Neuronal stem cell (in vitro differentiated cells): ENCODE results near the gene SPAG8.

ENCODE experiments used
- DNase-seq: peaks from one replicate; pipeline ENCODE4 v3.0.0-alpha.2; 2013; ENCODE audit warnings: low spot score
- H2AFZ ChIP-seq: one replicate; pipeline ENCODE4 v1.6.1; 2013; ENCODE audit warnings: mild to moderate bottlenecking, low read length, inconsistent platforms
- H2AK5ac ChIP-seq: 2 replicates; pipeline ENCODE4 v1.6.1; 2013; ENCODE audit warnings: low read depth, mild to moderate bottlenecking, inconsistent platforms, low read length, moderate library complexity, mixed read lengths
- H2BK120ac ChIP-seq: 2 replicates; pipeline ENCODE4 v1.6.1; 2013; ENCODE audit warnings: low read depth, mild to moderate bottlenecking, inconsistent platforms, low read length, moderate library complexity, mixed read lengths
- H2BK12ac ChIP-seq: one replicate; pipeline ENCODE4 v1.6.1; 2013; ENCODE audit warnings: low read length, inconsistent platforms
- H2BK15ac ChIP-seq: 2 replicates; pipeline ENCODE4 v1.6.1; 2013; ENCODE audit warnings: mild to moderate bottlenecking, low read length, inconsistent platforms, mixed read lengths
- H2BK5ac ChIP-seq: one replicate; pipeline ENCODE4 v1.6.1; 2013; ENCODE audit warnings: inconsistent platforms, mild to moderate bottlenecking, low read length, moderate library complexity
- H3K14ac ChIP-seq: one replicate; pipeline ENCODE4 v1.6.1; 2013; ENCODE audit warnings: low read length, inconsistent platforms
- H3K18ac ChIP-seq: 2 replicates; pipeline ENCODE4 v1.6.1; 2013; ENCODE audit warnings: low read length, inconsistent platforms
- H3K23ac ChIP-seq: 2 replicates; pipeline ENCODE4 v1.6.1; 2013; ENCODE audit warnings: low read depth, mild to moderate bottlenecking, mixed read lengths, low read length, inconsistent platforms; ENCODE audit not compliant: poor library complexity
- H3K27ac ChIP-seq: replicated peaks from 3 replicates; pipeline ENCODE4 v1.5.1; 2013; ENCODE audit warnings: low read length, inconsistent platforms
- H3K27me3 ChIP-seq, 3 experiments: 2 replicates each; pipeline ENCODE4 v1.6.1; 2013; ENCODE audit warnings: low read length in 3 of 3, mild to moderate bottlenecking in 2 of 3, inconsistent platforms in 1 of 3, low read depth in 1 of 3, mixed read lengths in 1 of 3, moderate library complexity in 1 of 3; ENCODE audit not compliant: control insufficient read depth in 3 of 3, insufficient read depth in 3 of 3
- H3K36me3 ChIP-seq, 2 donors: replicated peaks in 1 of 2; 2 replicates each; pipeline ENCODE4 v1.6.1; 2013; ENCODE audit warnings: low read length in 2 of 2; ENCODE audit not compliant: control insufficient read depth in 2 of 2, insufficient read depth in 2 of 2
- H3K4ac ChIP-seq: 2 replicates; pipeline ENCODE4 v1.6.1; 2013; ENCODE audit warnings: inconsistent platforms, mild to moderate bottlenecking, low read length, moderate library complexity
- H3K4me1 ChIP-seq, 2 donors: 1 replicate in 1 of 2; 2 replicates in 1 of 2; pipeline ENCODE4 v1.6.1; 2013; ENCODE audit warnings: low read length in 2 of 2, low read depth in 1 of 2; ENCODE audit not compliant: control insufficient read depth in 2 of 2, insufficient read depth in 1 of 2
- H3K4me2 ChIP-seq: one replicate; pipeline ENCODE4 v1.6.1; 2013; ENCODE audit warnings: mild to moderate bottlenecking, low read length, inconsistent platforms; ENCODE audit not compliant: insufficient read depth, poor library complexity, severe bottlenecking
- H3K4me3 ChIP-seq, 2 donors: 2 replicates each; pipeline ENCODE4 v1.5.1; 2013; ENCODE audit warnings: low read length in 2 of 2, mild to moderate bottlenecking in 2 of 2, inconsistent platforms in 1 of 2, moderate library complexity in 1 of 2
- H3K79me1 ChIP-seq: one replicate; pipeline ENCODE4 v1.6.1; 2013; ENCODE audit warnings: low read depth, mild to moderate bottlenecking, inconsistent platforms, low read length, moderate library complexity
- H3K9ac ChIP-seq: one replicate; pipeline ENCODE4 v1.6.1; 2013; ENCODE audit warnings: mild to moderate bottlenecking, low read depth, low read length, inconsistent platforms; ENCODE audit not compliant: poor library complexity
- H3K9me3 ChIP-seq, 2 donors: replicated peaks in 1 of 2; 2 replicates each; pipeline versions ENCODE3 to v1.6.1; 2013; ENCODE audit warnings: low read length in 2 of 2, mild to moderate bottlenecking in 2 of 2, inconsistent platforms in 1 of 2, low read depth in 1 of 2, mixed read lengths in 1 of 2, moderate library complexity in 1 of 2; ENCODE audit not compliant: control insufficient read depth in 2 of 2, insufficient read depth in 1 of 2
- H4K8ac ChIP-seq: one replicate; pipeline ENCODE4 v1.6.1; 2013; ENCODE audit warnings: low read depth, mild to moderate bottlenecking, inconsistent platforms, low read length, moderate library complexity
- H4K91ac ChIP-seq: one replicate; pipeline ENCODE4 v1.6.1; 2013; ENCODE audit warnings: low read length, low read depth, mild to moderate bottlenecking, inconsistent platforms; ENCODE audit not compliant: poor library complexity
- WGBS, 2 donors: extraction: QIAGEN DNeasy Blood & Tissue Kit; methylation state at CpG; one replicate each; pipeline ENCODE4 v1.1.7; 2013; ENCODE audit warnings: missing lambda C conversion rate in 2 of 2, mixed read lengths in 1 of 2; ENCODE audit not compliant: insufficient read length in 2 of 2, insufficient replicate concordance in 1 of 2; ENCODE audit errors: extremely low coverage in 2 of 2; 5-methylcytosine and 5-hydroxymethylcytosine counted together

The SPAG8 gene

DNA sequence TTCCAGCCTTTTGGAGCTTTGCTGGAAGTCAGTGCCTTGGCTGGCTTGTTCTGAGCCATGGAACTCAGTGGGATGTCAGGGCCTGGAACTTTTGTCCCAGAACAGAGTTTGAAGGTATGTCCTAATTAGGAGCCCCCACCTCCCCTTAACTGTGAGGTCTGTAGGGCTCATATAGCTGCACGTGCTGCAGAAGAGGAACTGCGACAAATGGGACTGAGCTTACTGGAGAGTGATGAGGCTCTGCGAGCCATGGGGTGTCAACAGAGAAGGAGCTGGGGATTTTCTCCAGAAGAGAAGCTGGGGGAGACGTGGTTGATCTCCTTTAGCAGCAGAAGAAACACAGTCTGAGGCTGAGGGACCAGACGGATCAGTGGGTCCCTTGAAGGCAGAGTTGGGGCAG, 27.9 kb upstream of the SPAG8 start:
- no peak overlapping the region for H3K9ac ChIP-seq
- peaks cover 2 to 24% of the 10 kb centered on the region in 2 donors for H3K36me3 ChIP-seq
- H4K8ac ChIP-seq = no peak overlapping the region
- H2BK120ac ChIP-seq = no peak overlapping the region
- H2AFZ ChIP-seq = no peak overlapping the region
- H3K4me1 ChIP-seq = no peaks in the 10 kb centered on the region
- no peak overlapping the region for H3K4me2 ChIP-seq
- no peak overlapping the region for H3K23ac ChIP-seq
- H3K4ac ChIP-seq = no peak overlapping the region
- H3K14ac ChIP-seq = no peak overlapping the region
- no peaks in the 10 kb centered on the region for H3K27me3 ChIP-seq
- H2AK5ac ChIP-seq = no peak overlapping the region
- H2BK15ac ChIP-seq = no peak overlapping the region
- no peaks in the 10 kb centered on the region for H3K9me3 ChIP-seq
- WGBS, 2 donors = no CpG with 5 or more reads among the region's 5 CpGs
- H2BK12ac ChIP-seq = no peak overlapping the region
- DNase-seq = no peak
- H3K27ac ChIP-seq = no peak overlapping the region
- H4K91ac ChIP-seq = no peak overlapping the region
- no peaks in the 10 kb centered on the region for H3K79me1 ChIP-seq
- H3K4me3 ChIP-seq = no peak overlapping the region
- no peak overlapping the region for H2BK5ac ChIP-seq
- H3K18ac ChIP-seq = no peak overlapping the region

DNA sequence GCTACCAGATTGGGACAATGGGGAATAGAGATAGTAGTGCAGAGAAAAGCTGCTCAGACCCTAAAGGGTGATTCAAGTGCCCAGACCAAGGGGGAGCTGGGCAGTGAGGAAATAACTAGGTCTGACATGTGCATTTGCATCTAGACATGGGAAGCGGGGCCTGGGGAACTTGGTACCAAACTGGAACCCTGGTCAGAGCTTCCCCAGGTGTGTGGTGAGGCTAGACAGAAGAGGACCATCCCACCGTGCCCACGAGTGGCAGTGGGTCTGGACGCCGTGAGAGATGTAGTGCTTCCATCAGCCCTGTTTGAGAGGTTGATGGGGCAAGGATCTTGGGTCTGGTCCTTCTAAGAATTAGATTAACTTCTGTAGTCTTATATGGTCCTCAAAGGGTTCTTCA, 24.5 kb upstream of the SPAG8 start:
- no peak overlapping the region for H3K4ac ChIP-seq
- H2BK12ac ChIP-seq = no peak overlapping the region
- H3K18ac ChIP-seq = no peak overlapping the region
- H3K36me3 ChIP-seq = peaks cover 4 to 15% of the 10 kb centered on the region in 2 donors
- H2AFZ ChIP-seq = no peak overlapping the region
- H3K27me3 ChIP-seq = no peaks in the 10 kb centered on the region
- no peak overlapping the region for H2BK120ac ChIP-seq
- no peak overlapping the region for H3K14ac ChIP-seq
- no peak overlapping the region for H3K23ac ChIP-seq
- no peak overlapping the region for H4K8ac ChIP-seq
- no peak overlapping the region for H2BK5ac ChIP-seq
- no peak for DNase-seq
- no peak overlapping the region for H2BK15ac ChIP-seq
- H3K4me3 ChIP-seq = no peak overlapping the region
- no peak overlapping the region for H3K9ac ChIP-seq
- WGBS, 2 donors = no CpG with 5 or more reads among the region's 5 CpGs
- no peaks in the 10 kb centered on the region for H3K9me3 ChIP-seq
- no peak overlapping the region for H4K91ac ChIP-seq
- no peak overlapping the region for H3K27ac ChIP-seq
- H3K4me1 ChIP-seq = peaks cover 0 to 5% of the 10 kb centered on the region in 2 donors
- no peak overlapping the region for H3K4me2 ChIP-seq
- H2AK5ac ChIP-seq = no peak overlapping the region
- no peaks in the 10 kb centered on the region for H3K79me1 ChIP-seq

DNA sequence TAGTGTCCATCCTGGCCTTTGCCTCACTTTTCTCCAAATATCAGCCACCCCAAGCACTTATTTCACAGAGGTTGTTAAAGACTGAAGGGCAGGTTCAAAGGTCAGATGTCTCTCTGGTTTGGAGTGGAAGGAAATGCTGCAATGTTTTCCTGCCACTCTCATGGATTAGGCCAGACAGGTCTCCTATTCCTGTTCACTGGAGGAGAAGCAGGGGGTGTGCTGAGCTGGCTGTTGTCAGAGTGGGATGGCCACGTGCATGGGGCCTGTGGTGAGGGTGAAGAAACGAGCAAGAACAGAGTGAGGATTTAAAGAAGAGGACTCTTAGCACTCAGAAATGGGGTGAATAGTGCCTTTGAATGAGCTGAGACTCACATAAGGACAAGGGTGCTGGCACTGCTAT, 23.7 kb upstream of the SPAG8 start:
- no peak overlapping the region for H2BK15ac ChIP-seq
- no peak overlapping the region for H2AK5ac ChIP-seq
- no peak overlapping the region for H3K23ac ChIP-seq
- H2BK120ac ChIP-seq = no peak overlapping the region
- H3K4me2 ChIP-seq = no peak overlapping the region
- no peak overlapping the region for H3K27ac ChIP-seq
- H3K36me3 ChIP-seq = peaks cover 4 to 10% of the 10 kb centered on the region in 2 donors
- H4K91ac ChIP-seq = no peak overlapping the region
- H3K4me1 ChIP-seq = peaks cover 0 to 5% of the 10 kb centered on the region in 2 donors
- H3K4ac ChIP-seq = no peak overlapping the region
- WGBS, 2 donors = no CpG with 5 or more reads among the region's 2 CpGs
- no peak overlapping the region for H4K8ac ChIP-seq
- H3K9me3 ChIP-seq = no peaks in the 10 kb centered on the region
- no peak overlapping the region for H3K4me3 ChIP-seq
- H2BK5ac ChIP-seq = no peak overlapping the region
- H3K14ac ChIP-seq = no peak overlapping the region
- DNase-seq = no peak
- no peak overlapping the region for H2AFZ ChIP-seq
- H3K79me1 ChIP-seq = peaks cover 1% of the 10 kb centered on the region
- H3K27me3 ChIP-seq = no peaks in the 10 kb centered on the region
- H2BK12ac ChIP-seq = no peak overlapping the region
- no peak overlapping the region for H3K18ac ChIP-seq
- H3K9ac ChIP-seq = no peak overlapping the region

DNA sequence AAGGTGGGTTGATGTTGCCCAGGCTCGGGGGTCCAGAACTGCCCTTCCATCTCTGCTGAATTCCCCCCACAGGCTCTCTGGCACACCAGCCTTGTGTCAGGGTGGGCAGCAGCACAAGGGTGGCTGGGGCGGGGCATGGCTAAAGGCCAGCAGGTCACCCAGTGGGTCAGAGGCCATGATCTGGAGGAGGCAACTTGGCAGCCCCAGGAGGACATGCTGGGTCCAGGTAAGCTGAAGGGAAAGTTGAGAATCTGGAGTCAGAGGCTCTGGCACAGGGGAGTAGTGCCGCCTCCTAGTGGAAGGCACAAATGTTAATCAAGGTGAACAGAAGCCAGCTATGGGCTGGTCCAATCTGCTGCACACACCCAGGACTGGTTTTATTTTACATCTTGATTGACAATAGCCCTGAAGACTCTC, 23.2 kb upstream of the SPAG8 start:
- no peak overlapping the region for H3K18ac ChIP-seq
- no peak overlapping the region for H2BK120ac ChIP-seq
- no peaks in the 10 kb centered on the region for H3K9me3 ChIP-seq
- H3K23ac ChIP-seq = no peak overlapping the region
- peaks cover 0 to 5% of the 10 kb centered on the region in 2 donors for H3K4me1 ChIP-seq
- H3K14ac ChIP-seq = no peak overlapping the region
- no CpG with 5 or more reads among the region's 3 CpGs for WGBS, 2 donors
- no peak overlapping the region for H2BK5ac ChIP-seq
- DNase-seq = no peak
- H2BK15ac ChIP-seq = no peak overlapping the region
- no peak overlapping the region for H3K4ac ChIP-seq
- no peak overlapping the region for H3K27ac ChIP-seq
- H4K91ac ChIP-seq = no peak overlapping the region
- H2AFZ ChIP-seq = no peak overlapping the region
- no peak overlapping the region for H2AK5ac ChIP-seq
- no peaks in the 10 kb centered on the region for H3K27me3 ChIP-seq
- H4K8ac ChIP-seq = no peak overlapping the region
- no peak overlapping the region for H2BK12ac ChIP-seq
- H3K4me3 ChIP-seq = no peak overlapping the region
- H3K36me3 ChIP-seq = peaks cover 4 to 10% of the 10 kb centered on the region in 2 donors
- peaks cover 1% of the 10 kb centered on the region for H3K79me1 ChIP-seq
- peak overlapping the region; percentile 52 for H3K9ac ChIP-seq
- H3K4me2 ChIP-seq = no peak overlapping the region
